GM12874 (cell line): Measurements from ENCODE around the gene CRIM1.

Experiments used
- CTCF ChIP-seq: IDR thresholded peaks from 2 replicates; pipeline ENCODE4 v1.5.1; 2011; ENCODE audit warnings: low read depth, mild to moderate bottlenecking, control low read depth, low read length, moderate library complexity; ENCODE audit not compliant: insufficient read depth

The CRIM1 gene

GRCh38 chr2:36355151-36355889 is at the start of gene CRIM1:
TSS of gene CRIM1 (plus strand) at chr2:36355778. CDS start at chr2:36356293, 515 bp downstream.
- TF ChIP-seq CTCF: no peak

- TF ChIP-seq CTCF: no peak
Observed at GRCh38 chr2:36307441-36307840, 48.1 kb upstream of the CRIM1 start.

GRCh38 chr2:36318547-36318946 is 37.0 kb upstream of the CRIM1 start:
- TF ChIP-seq CTCF: no peak

- peak; percentile 18; the same call in 1 of the 2 replicates for TF ChIP-seq CTCF
Observed at GRCh38 chr2:36322108-36322507, 33.5 kb upstream of the CRIM1 start.

GRCh38 chr2:36326286-36326685 is 29.3 kb upstream of the CRIM1 start:
- TF ChIP-seq CTCF: no peak

GRCh38 chr2:36329251-36329650 is 26.3 kb upstream of the CRIM1 start:
- TF ChIP-seq CTCF: no peak

- TF ChIP-seq CTCF: no peak
Observed at GRCh38 chr2:36329746-36330472, 25.7 kb upstream of the CRIM1 start.
